Immature natural killer cell (primary cell): ENCODE measurements around the gene NFIL3. TPM values are rescaled to one million over a fixed set of nuclear protein-coding genes. Genes with fewer than 3 reads are reported as not detected.
A peak's percentile ranks its signal among the peaks of the same experiment; 100 is the strongest.
"Not testable (repeated sequence)": the region's sequence is repeated elsewhere in the genome, so short reads cannot be mapped to it uniquely, and the experiment has no call there.

Source experiments
- DNase-seq, 3 donors: peaks; one replicate each; pipeline ENCODE4 v3.0.0; 2022; ENCODE audit warnings: mixed read lengths in 1 of 3
- H3K27ac Mint-ChIP-seq, 6 donors: one replicate each; pipeline ENCODE4 v1.8.0; 2020; ENCODE audit warnings: mixed read lengths in 6 of 6, mild to moderate bottlenecking in 5 of 6, inconsistent platforms in 4 of 6, moderate library complexity in 3 of 6
- H3K27me3 Mint-ChIP-seq, 3 donors: one replicate each; pipeline ENCODE4 v1.8.0; 2020 to 2021; ENCODE audit warnings: low read depth in 3 of 3, mild to moderate bottlenecking in 3 of 3, mixed read lengths in 3 of 3, moderate library complexity in 3 of 3, inconsistent platforms in 1 of 3
- H3K36me3 Mint-ChIP-seq, 3 donors: one replicate each; pipeline ENCODE4 v1.8.0; 2020; ENCODE audit warnings: mixed read lengths in 3 of 3, inconsistent platforms in 2 of 3, mild to moderate bottlenecking in 2 of 3
- H3K4me1 Mint-ChIP-seq, 2 donors: one replicate each; pipeline ENCODE4 v1.8.0; 2020; ENCODE audit warnings: inconsistent platforms in 2 of 2, mild to moderate bottlenecking in 2 of 2, mixed read lengths in 2 of 2, moderate library complexity in 1 of 2
- H3K4me3 Mint-ChIP-seq, 5 donors: one replicate each; pipeline ENCODE4 v1.8.0; 2020; ENCODE audit warnings: mild to moderate bottlenecking in 5 of 5, mixed read lengths in 5 of 5, inconsistent platforms in 3 of 5, moderate library complexity in 3 of 5
- H3K9me3 Mint-ChIP-seq, 6 donors: one replicate each; pipeline ENCODE4 v1.8.0; 2020; ENCODE audit warnings: mild to moderate bottlenecking in 6 of 6, mixed read lengths in 6 of 6, inconsistent platforms in 4 of 6, moderate library complexity in 3 of 6
- polyA plus RNA-seq, 3 donors: library from polyadenylated mRNA; unstranded; fragments of 300-500 nt; fragmentation: Illumina TruSeq; gene quantifications; one replicate each; pipeline ENCODE4 v1.2.3, GENCODE V29; 2021

NFIL3 gene
- polyA plus RNA-seq, 3 donors from 2014 or later, result 8.9 to 16.1 (median 14.1) TPM

DNA sequence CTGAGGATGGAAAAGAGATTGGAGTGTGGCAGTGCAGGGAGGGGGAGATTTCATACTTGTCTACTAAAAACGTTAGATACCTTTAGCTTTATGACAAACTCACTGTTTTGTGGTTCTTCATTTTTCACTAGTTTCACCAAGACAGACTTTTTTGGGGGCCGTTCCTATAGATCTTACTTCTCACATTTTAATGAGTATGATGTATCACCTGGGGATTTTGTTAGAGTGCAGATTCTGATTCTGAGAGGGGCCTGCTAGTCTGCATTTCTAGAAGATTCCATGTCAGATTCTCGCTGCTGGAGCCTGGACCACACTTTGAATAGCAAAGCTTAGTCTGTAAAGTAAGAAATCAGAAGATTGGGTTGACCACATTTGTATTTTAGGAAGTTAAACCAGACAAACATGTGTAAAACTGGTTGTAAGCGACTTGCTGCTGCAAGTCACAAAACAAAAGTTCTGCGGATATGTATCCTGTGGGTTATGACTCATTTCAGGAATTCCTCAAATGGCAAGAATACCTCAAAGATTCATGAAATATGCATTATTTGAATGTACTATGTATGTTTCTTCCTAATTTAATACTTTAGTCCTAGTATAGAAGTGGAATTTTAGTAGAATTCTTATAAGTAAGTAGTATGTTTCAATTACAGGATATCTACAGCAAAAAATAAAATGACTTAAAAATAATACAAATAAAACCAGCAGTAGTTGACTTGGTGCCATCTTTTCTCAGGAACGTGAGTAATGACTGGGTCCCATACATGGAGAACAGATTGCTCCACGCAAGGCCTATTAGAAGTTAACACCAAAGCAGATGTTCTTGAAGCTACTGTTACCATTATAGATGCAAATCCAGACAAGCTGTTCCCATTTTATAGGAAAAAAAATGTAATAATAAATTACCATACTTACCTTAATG is 27.8 kb downstream of the NFIL3 start:
- H3K4me3 Mint-ChIP-seq, result no peak overlapping the region
- H3K4me1 Mint-ChIP-seq, result no peaks in the 10 kb centered on the region
- no peak for DNase-seq
- no peak overlapping the region for H3K27ac Mint-ChIP-seq
- H3K9me3 Mint-ChIP-seq, result no peaks in the 10 kb centered on the region
- H3K36me3 Mint-ChIP-seq, result peaks cover 0 to 4% (median 0%) of the 10 kb centered on the region in 3 donors
- H3K27me3 Mint-ChIP-seq, result peaks cover 2 to 3% (median 2%) of the 10 kb centered on the region in 3 donors

DNA sequence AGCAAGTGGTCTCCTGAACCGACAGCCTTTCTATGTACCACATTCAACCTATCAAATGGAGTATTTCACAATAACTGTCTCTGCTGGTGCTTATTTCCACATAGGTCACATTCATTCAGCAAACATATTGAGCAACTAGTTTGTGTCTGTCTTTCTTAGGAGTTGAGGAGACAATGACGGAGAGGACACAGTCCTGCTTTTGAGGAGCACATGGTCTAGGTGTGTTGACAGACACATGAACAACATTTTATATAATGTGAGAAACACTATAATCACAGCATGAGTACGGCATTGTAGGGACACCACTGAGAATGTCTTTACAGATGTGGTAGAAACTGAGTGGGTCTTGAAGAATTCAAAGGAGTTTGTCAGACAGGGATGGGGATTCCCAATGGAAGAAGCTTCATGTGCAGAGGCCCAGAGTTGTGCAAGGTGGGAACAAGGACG is 28.5 kb downstream of the NFIL3 start:
- H3K9me3 Mint-ChIP-seq, result no peaks in the 10 kb centered on the region
- no peak overlapping the region for H3K4me3 Mint-ChIP-seq
- no peaks in the 10 kb centered on the region for H3K4me1 Mint-ChIP-seq
- peaks cover 0 to 4% (median 0%) of the 10 kb centered on the region in 3 donors for H3K36me3 Mint-ChIP-seq
- H3K27ac Mint-ChIP-seq, result no peak overlapping the region
- no peak for DNase-seq
- H3K27me3 Mint-ChIP-seq, result peaks cover 2 to 3% (median 2%) of the 10 kb centered on the region in 3 donors

DNA sequence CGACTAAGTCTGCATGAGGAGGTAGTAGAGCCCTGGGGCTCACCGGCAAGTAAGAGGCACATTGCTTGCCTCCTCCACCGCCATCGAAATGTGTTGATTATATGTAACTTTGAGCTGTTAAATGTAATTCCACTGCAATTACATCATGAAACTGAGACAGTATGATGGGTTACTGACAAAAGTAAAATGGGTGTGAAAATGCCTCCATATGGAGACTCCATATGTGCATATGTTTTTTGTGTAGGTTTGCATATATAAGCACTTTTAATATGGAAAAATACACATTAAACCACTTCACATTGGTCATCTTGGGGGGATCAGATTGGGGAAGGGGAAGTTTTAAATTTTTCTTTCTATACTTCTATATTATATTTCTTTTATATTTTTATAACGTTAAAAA is 29.8 kb downstream of the NFIL3 start:
- Mint-ChIP-seq H3K4me3 (no peak overlapping the region), H3K9me3 (no peaks in the 10 kb centered on the region), H3K36me3 (peaks cover 0 to 4% (median 0%) of the 10 kb centered on the region in 3 donors), H3K27me3 (peaks cover 2 to 5% (median 2%) of the 10 kb centered on the region in 3 donors), H3K27ac (no peak overlapping the region), H3K4me1 (no peaks in the 10 kb centered on the region)
- DNase-seq, result no peak

DNA sequence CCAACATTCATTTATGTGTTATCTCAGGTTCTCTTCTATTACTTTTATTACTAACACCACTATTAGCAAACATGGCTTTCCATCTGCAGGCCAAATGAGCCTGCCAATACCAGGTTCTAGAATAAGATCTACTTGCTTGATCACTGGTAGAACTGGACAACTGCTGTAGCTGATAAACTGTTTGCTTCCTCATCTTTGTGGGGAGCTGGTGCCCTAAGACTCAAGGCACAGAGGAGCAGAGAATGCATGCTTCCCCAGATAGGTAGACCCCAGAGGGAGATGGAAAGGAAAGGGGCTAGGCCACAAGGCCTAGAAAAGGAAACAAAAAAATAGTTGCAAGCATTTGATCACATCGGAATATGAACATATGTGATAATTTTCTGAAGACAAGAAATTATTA is 31.2 kb downstream of the NFIL3 start:
- Mint-ChIP-seq H3K27ac (no peak overlapping the region), H3K36me3 (peaks cover 0 to 4% (median 0%) of the 10 kb centered on the region in 3 donors), H3K4me1 (no peaks in the 10 kb centered on the region), H3K27me3 (peaks cover 2 to 3% (median 2%) of the 10 kb centered on the region in 3 donors), H3K4me3 (no peak overlapping the region), H3K9me3 (no peaks in the 10 kb centered on the region)
- DNase-seq, result no peak

DNA sequence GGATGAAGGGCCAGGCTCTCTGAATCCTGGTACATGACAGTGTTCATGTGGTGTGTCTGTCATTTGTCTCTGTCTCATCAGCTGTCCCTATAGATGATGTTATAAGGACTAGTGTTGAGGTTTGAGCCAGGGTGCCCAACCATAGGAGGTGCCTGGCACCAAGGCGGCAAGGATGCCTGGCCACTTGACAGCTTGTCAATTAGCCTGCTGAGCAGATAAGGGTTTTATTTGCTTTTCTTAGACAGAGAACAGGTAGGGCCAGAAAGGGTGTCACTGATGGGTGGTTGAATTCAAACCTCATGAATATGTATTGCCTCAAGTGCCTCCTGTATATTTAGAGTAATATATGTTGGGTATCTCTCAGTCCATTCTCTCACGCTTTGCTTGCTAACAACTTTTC is 31.8 kb downstream of the NFIL3 start:
- Mint-ChIP-seq H3K27ac (no peak overlapping the region), H3K4me3 (no peak overlapping the region)

DNA sequence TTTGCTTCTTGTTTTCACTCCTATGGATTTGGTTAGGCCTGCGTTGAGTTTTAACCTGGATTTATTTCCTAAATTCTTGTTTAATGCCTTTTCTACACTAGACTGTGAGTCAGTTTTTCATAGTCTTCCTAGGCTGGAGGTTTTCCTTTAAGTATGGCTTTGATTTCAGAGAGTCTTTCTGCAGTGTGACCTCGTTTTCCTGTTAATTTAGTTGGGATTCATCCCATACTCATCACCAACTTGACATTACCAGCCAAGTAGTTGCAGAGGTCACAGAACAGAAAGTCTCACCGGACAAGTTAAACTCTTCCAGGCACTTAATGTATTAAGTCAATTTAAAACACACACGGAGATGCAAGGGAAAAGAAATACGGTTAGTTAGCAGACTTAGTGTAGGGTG is 32.2 kb downstream of the NFIL3 start:
- Mint-ChIP-seq H3K36me3 (peaks cover 0 to 4% (median 0%) of the 10 kb centered on the region in 3 donors), H3K4me1 (no peaks in the 10 kb centered on the region), H3K9me3 (no peaks in the 10 kb centered on the region), H3K27ac (no peak overlapping the region), H3K4me3 (no peak overlapping the region), H3K27me3 (peaks cover 2 to 3% (median 2%) of the 10 kb centered on the region in 3 donors)
- no peak for DNase-seq

More for the DNA sequence above, 31.8 kb downstream of the NFIL3 start:
- H3K4me1 Mint-ChIP-seq, result no peaks in the 10 kb centered on the region
- peaks cover 2 to 3% (median 2%) of the 10 kb centered on the region in 3 donors for H3K27me3 Mint-ChIP-seq
- DNase-seq, result no peak
- H3K36me3 Mint-ChIP-seq, result peaks cover 0 to 4% (median 0%) of the 10 kb centered on the region in 3 donors
- no peaks in the 10 kb centered on the region for H3K9me3 Mint-ChIP-seq

DNA sequence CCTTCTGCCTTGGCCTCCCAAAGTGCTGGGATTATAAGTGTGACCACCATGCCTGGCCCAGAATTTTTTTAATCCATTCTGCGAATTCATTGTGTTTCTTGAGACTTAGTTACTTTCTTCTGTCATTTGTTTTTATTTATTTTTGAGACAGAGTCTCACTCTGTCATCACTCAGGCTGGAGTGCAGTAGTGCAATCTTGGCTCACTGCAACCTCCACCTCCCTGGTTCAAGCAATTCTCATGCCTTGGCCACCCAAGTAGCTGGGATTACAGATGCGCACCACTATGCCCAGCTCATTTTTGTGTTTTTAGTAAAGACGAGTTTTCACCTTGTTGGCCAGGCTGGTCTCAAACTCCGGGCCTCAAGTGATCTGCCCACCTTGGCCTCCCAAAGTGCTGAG is 33.9 kb downstream of the NFIL3 start:
- not testable (repeated sequence) for H3K4me1 Mint-ChIP-seq, H3K4me3 Mint-ChIP-seq, DNase-seq, H3K36me3 Mint-ChIP-seq, H3K27me3 Mint-ChIP-seq, H3K9me3 Mint-ChIP-seq, H3K27ac Mint-ChIP-seq

DNA sequence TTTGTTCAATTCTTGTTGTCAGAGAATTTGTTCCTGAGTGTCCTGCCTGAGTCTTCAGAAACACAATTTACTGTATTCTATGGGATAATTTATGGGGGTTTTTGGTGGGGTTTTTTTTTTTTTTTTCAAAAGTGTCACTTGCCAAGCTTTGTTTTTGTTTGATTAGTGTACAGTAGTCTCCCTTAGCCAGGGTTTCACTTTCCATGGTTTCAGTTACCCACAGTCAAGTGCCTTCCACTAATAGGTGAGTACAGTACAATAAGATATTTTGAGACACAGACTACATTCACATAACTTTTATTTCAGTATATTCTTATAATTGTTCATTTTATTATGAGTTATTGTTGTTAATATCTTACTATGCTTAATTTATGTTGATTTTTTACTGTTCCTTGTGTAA is 36.9 kb downstream of the NFIL3 start:
- Mint-ChIP-seq H3K4me1 (no peaks in the 10 kb centered on the region), H3K27me3 (peaks cover 0 to 3% (median 2%) of the 10 kb centered on the region in 3 donors), H3K4me3 (no peak overlapping the region), H3K27ac (no peak overlapping the region), H3K36me3 (peaks cover 0 to 4% (median 0%) of the 10 kb centered on the region in 3 donors), H3K9me3 (no peaks in the 10 kb centered on the region)
- no peak for DNase-seq

DNA sequence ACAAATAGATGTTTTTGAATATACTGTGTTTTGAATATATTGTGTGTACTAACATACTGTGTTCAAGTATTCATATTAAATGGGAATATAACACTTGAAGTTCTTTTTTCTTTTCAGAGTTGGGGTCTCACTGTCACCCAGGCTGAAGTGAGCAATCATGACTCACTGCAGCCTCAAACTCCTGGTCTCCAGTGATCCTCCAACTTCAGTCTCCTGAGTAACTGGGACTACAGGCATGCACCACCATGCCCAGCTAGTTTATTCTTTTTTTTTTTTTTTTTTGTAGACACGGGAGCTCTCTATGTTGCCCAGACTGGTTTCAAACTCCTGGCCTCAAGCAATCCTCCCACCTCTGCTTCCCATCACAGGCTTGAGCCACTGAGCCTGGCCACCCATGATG is 38.7 kb downstream of the NFIL3 start:
- no peaks in the 10 kb centered on the region for H3K4me1 Mint-ChIP-seq
- no peak for DNase-seq

DNA sequence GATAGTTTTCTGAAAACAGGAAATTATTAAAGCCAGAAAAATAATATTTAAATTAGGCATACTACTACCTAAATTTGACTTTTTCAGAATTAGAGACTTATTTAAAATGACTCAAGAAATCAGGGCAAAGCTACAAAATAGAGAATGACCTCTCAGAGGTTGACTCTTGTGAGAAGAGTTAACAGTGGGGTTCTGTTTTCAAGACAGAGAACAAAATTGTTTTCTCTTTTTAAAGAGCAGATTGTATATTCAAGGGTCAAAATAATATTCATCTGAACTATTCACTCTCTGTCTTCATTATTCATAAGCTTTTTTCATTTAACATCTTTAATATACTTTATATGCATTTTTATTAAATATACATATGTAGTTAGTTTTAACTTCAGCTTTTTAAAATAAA is 40.1 kb downstream of the NFIL3 start:
- no peak overlapping the region for H3K4me3 Mint-ChIP-seq

More for the DNA sequence above, 38.7 kb downstream of the NFIL3 start:
- no peaks in the 10 kb centered on the region for H3K36me3 Mint-ChIP-seq
- no peaks in the 10 kb centered on the region for H3K9me3 Mint-ChIP-seq
- peaks cover 0 to 3% (median 3%) of the 10 kb centered on the region in 3 donors for H3K27me3 Mint-ChIP-seq
- H3K27ac Mint-ChIP-seq, result no peak overlapping the region
- no peak overlapping the region for H3K4me3 Mint-ChIP-seq

DNA sequence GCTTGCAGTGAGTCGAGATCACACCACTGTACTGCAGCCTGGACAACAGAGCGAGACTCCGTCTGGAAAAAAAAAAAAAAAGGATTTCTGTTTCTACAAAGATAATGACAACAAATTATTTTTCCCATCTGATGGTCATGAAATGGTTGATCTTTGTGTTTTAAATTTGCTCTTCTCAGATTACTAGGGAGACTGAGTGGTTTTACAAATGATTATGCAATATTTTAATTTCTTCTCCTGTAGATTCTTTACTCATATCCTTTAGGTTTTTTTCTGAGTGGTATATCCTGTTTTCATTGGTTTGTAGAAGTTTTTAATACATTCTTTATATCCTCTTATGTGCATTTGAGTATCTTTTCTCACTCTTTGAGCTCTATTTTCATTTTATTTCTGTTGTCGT is 41.3 kb downstream of the NFIL3 start:
- DNase-seq, result no peak
- Mint-ChIP-seq H3K4me1 (peaks cover 3 to 12% of the 10 kb centered on the region in 2 donors), H3K4me3 (no peak overlapping the region), H3K27me3 (peaks cover 0 to 3% (median 2%) of the 10 kb centered on the region in 3 donors), H3K27ac (no peak overlapping the region), H3K9me3 (no peaks in the 10 kb centered on the region), H3K36me3 (peaks cover 0 to 4% (median 0%) of the 10 kb centered on the region in 3 donors)

More for the DNA sequence above, 40.1 kb downstream of the NFIL3 start:
- Mint-ChIP-seq H3K27me3 (peaks cover 0 to 3% (median 2%) of the 10 kb centered on the region in 3 donors), H3K4me1 (peaks cover 0 to 4% of the 10 kb centered on the region in 2 donors), H3K27ac (no peak overlapping the region), H3K9me3 (no peaks in the 10 kb centered on the region), H3K36me3 (no peaks in the 10 kb centered on the region)
- no peak for DNase-seq

DNA sequence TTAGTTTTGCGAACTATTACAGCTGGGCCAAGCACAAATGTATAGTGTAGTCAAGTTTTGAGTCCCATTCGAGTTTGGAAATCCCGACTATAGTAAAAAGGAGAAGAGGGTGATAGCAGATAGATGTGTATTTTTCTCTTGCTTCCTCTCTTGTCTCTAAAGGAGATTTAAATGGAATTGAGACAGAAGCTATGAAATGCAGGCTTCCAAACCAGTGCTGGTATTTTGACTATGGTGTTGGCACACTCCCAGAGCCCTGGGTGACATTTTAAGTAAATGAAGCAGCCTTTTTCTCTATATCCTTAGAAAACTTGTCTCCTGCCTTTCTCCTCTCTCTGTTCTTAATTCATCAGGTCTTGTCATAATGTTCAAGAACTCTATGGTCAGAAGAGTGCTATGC is 44.2 kb downstream of the NFIL3 start:
- H3K4me3 Mint-ChIP-seq, result no peak overlapping the region
- peaks cover 0 to 3% (median 2%) of the 10 kb centered on the region in 3 donors for H3K27me3 Mint-ChIP-seq
- no peak for DNase-seq
- H3K9me3 Mint-ChIP-seq, result no peaks in the 10 kb centered on the region
- no peak overlapping the region for H3K27ac Mint-ChIP-seq
- peaks cover 0 to 4% (median 0%) of the 10 kb centered on the region in 3 donors for H3K36me3 Mint-ChIP-seq
- H3K4me1 Mint-ChIP-seq, result peaks cover 27 to 40% of the 10 kb centered on the region in 2 donors

DNA sequence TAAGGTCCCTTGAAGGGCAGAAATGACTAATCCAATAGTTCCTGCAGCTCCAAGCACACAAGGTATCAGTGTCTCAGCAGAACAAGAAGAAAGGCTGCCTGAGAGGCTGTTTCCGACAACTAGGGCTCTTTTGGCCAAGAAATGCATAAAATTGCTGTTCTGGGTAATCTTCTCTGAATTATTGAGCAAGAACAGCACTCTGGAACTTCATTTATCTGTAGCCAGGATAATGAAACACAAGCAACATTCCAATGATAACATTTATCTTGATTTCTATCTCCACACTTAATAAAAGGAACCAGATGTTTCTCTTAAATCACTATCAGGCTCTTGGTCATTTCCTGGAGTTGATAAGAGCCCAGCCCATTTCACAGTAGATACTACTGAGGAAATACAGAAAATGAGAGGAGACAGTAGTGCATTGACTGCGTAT is 44.9 kb downstream of the NFIL3 start:
- Mint-ChIP-seq H3K27me3 (peaks cover 0 to 3% (median 2%) of the 10 kb centered on the region in 3 donors), H3K27ac (no peak overlapping the region), H3K9me3 (no peaks in the 10 kb centered on the region), H3K4me3 (no peak overlapping the region), H3K36me3 (peaks cover 0 to 4% (median 0%) of the 10 kb centered on the region in 3 donors), H3K4me1 (peaks cover 27 to 40% of the 10 kb centered on the region in 2 donors)
- no peak for DNase-seq

DNA sequence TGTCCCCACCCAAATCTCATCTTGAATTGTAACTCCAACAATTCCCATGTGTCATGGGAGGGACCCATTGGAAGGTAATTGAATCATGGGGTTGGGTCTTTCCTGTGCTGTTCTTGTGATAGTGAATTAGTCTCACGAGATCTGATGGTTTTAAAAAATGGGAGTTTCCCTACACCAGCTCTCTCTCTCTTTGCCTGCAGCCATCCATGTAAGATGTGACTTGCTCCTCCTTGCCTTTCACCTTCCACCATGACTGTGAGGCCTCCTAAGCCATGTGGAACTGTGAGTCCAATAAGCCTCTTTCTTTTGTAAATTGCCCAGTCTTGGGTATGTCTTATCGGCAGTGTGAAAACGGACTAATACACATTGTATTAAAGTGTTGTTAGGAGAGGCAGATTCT is 45.6 kb downstream of the NFIL3 start:
- H3K27ac Mint-ChIP-seq, result peak overlapping the region in 1 of 6 donors; percentile 29

More for the DNA sequence above, 45.6 kb downstream of the NFIL3 start:
- Mint-ChIP-seq H3K4me1 (peaks cover 27 to 40% of the 10 kb centered on the region in 2 donors), H3K4me3 (peak overlapping the region in 1 of 5 donors; percentile 16)
- H3K36me3 Mint-ChIP-seq, H3K27me3 Mint-ChIP-seq, H3K9me3 Mint-ChIP-seq, DNase-seq: not testable (repeated sequence)
